GM23338 (cell line): Measurements from ENCODE around the gene TRIOBP. TPM values are rescaled to one million over a fixed set of nuclear protein-coding genes. Genes with fewer than 3 reads are reported as not detected.

Experiments
- ATAC-seq: fragments of 200-7000 bp; cut with Tn5 transposase; 3 replicates; pipeline ENCODE4 v1.9.1; 2020
- DNase-seq: peaks from one replicate; pipeline ENCODE4 v3.0.0-alpha.2; 2015; ENCODE audit warnings: low spot score
- H2AFZ ChIP-seq: fragments of 200-600 bp; sonication (generic); 2 replicates; pipeline ENCODE4 v1.8.0; 2016; ENCODE audit warnings: antibody characterized with exemption, mild to moderate bottlenecking, moderate library complexity
- H3F3A ChIP-seq: fragments of 200-600 bp; sonication (generic); replicated peaks from 2 replicates; pipeline ENCODE4 v1.8.0; 2017; ENCODE audit warnings: antibody characterized with exemption, mixed run types, low read depth
- H3K27ac ChIP-seq: fragments of 200-600 bp; sonication (generic); 2 replicates; pipeline ENCODE4 v1.6.1; 2016; ENCODE audit warnings: low read depth
- H3K27me3 ChIP-seq: fragments of 200-600 bp; sonication (generic); 2 replicates; pipeline ENCODE4 v1.8.0; 2016; ENCODE audit warnings: mild to moderate bottlenecking, mixed run types, moderate library complexity; ENCODE audit not compliant: insufficient read depth
- H3K36me3 ChIP-seq: fragments of 200-600 bp; sonication (generic); 2 replicates; pipeline ENCODE4 v1.8.0; 2016; ENCODE audit warnings: mild to moderate bottlenecking; ENCODE audit not compliant: insufficient read depth
- H3K4me1 ChIP-seq: fragments of 200-600 bp; sonication (generic); 2 replicates; pipeline ENCODE4 v1.8.0; 2016; ENCODE audit warnings: mild to moderate bottlenecking, moderate library complexity; ENCODE audit not compliant: insufficient read depth
- H3K4me2 ChIP-seq: fragments of 200-600 bp; sonication (generic); 2 replicates; pipeline ENCODE4 v1.7.1; 2017; ENCODE audit warnings: mixed run types
- H3K4me3 ChIP-seq: fragments of 200-600 bp; sonication (generic); 2 replicates; pipeline ENCODE4 v1.6.1; 2016; ENCODE audit warnings: mixed run types
- H3K79me2 ChIP-seq: fragments of 200-600 bp; sonication (generic); replicated peaks from 2 replicates; pipeline ENCODE4 v1.8.0; 2017; ENCODE audit warnings: mild to moderate bottlenecking; ENCODE audit not compliant: insufficient read depth
- H3K9me2 ChIP-seq: fragments of 200-600 bp; sonication (generic); 2 replicates; pipeline ENCODE4 v1.8.0; 2017; ENCODE audit not compliant: insufficient read depth
- H4K20me1 ChIP-seq: fragments of 200-600 bp; sonication (generic); replicated peaks from 2 replicates; pipeline ENCODE4 v1.8.0; 2017; ENCODE audit warnings: mild to moderate bottlenecking; ENCODE audit not compliant: insufficient read depth
- H3K27ac Mint-ChIP-seq: 2 replicates; pipeline ENCODE4 v1.8.0; 2020; ENCODE audit warnings: inconsistent platforms, mild to moderate bottlenecking, moderate library complexity, mixed read lengths
- H3K27me3 Mint-ChIP-seq: 3 replicates; pipeline ENCODE4 v1.8.0; 2022; ENCODE audit warnings: low read depth, mild to moderate bottlenecking, moderate library complexity, mixed read lengths, inconsistent platforms; ENCODE audit not compliant: insufficient read depth, poor library complexity
- H3K36me3 Mint-ChIP-seq: 3 replicates; pipeline ENCODE4 v1.8.0; 2021; ENCODE audit warnings: low read depth, mild to moderate bottlenecking, inconsistent platforms, moderate library complexity, mixed read lengths
- H3K4me1 Mint-ChIP-seq: 3 replicates; pipeline ENCODE4 v1.8.0; 2020; ENCODE audit warnings: mild to moderate bottlenecking, inconsistent platforms, mixed read lengths
- H3K4me3 Mint-ChIP-seq: 3 replicates; pipeline ENCODE4 v1.8.0; 2021; ENCODE audit warnings: moderate library complexity, mild to moderate bottlenecking, inconsistent platforms, mixed read lengths
- H3K9me3 Mint-ChIP-seq: 3 replicates; pipeline ENCODE4 v1.8.0; 2020; ENCODE audit warnings: moderate library complexity, mild to moderate bottlenecking, inconsistent platforms, mixed read lengths
- CTCF ChIP-seq, 2 experiments: fragments of 200-600 bp in 1 of 2; sonication (generic) in 1 of 2; conservative IDR thresholded peaks; 2 replicates each; pipeline versions ENCODE4 v1.5.1 to v1.6.1; 2016 to 2017; ENCODE audit warnings: antibody characterized with exemption in 2 of 2, low read depth in 2 of 2, mild to moderate bottlenecking in 2 of 2, moderate library complexity in 1 of 2
- EZH2 ChIP-seq: fragments of 200-600 bp; sonication (generic); IDR thresholded peaks from one replicate; pipeline ENCODE4 v1.8.0; 2017; ENCODE audit warnings: antibody characterized with exemption, mild to moderate bottlenecking, low read depth; ENCODE audit not compliant: unreplicated experiment
- EZH2phosphoT487 ChIP-seq: fragments of 200-600 bp; sonication (generic); IDR thresholded peaks from one replicate; pipeline ENCODE4 v1.8.1; 2018; ENCODE audit warnings: antibody characterized with exemption; ENCODE audit not compliant: unreplicated experiment
- NANOG ChIP-seq: IDR thresholded peaks from 2 replicates; pipeline ENCODE4 v1.6.1; 2016; ENCODE audit warnings: antibody characterized with exemption, borderline replicate concordance
- POLR2AphosphoS5 ChIP-seq: IDR thresholded peaks from 2 replicates; pipeline ENCODE4 v1.6.1; 2016; ENCODE audit warnings: antibody characterized with exemption, low read depth
- polyA plus RNA-seq: library from polyadenylated mRNA; unstranded; fragments of >200 nt; fragmentation: Nextera tagmentation; extraction: Ambion mirVana; gene quantifications from 2 replicates; pipeline ENCODE4 v1.2.1, GENCODE V29; 2016
- total RNA-seq: library from RNA; depleted of rRNA; stranded (reverse); fragments of >200 nt; shearing (Covaris generic); gene quantifications from 2 replicates; pipeline ENCODE4 v1.2.3, GENCODE V29; 2014
- TF ChIP-seq, protein P1 (sequence below): fragments of 250-450 bp; sonication (Bioruptor Pico); IDR thresholded peaks from 2 replicates; pipeline ENCODE4 v1.5.0; 2020; ENCODE audit warnings: mild to moderate bottlenecking, moderate library complexity
- TF ChIP-seq, protein P2 (sequence below): IDR thresholded peaks from 2 replicates; pipeline ENCODE4 v1.6.1; 2016; ENCODE audit warnings: antibody characterized with exemption

Gene TRIOBP
- total and polyA plus RNA-seq, 2 experiments from 2014 or later = 21.4 to 48.4 TPM

DNA sequence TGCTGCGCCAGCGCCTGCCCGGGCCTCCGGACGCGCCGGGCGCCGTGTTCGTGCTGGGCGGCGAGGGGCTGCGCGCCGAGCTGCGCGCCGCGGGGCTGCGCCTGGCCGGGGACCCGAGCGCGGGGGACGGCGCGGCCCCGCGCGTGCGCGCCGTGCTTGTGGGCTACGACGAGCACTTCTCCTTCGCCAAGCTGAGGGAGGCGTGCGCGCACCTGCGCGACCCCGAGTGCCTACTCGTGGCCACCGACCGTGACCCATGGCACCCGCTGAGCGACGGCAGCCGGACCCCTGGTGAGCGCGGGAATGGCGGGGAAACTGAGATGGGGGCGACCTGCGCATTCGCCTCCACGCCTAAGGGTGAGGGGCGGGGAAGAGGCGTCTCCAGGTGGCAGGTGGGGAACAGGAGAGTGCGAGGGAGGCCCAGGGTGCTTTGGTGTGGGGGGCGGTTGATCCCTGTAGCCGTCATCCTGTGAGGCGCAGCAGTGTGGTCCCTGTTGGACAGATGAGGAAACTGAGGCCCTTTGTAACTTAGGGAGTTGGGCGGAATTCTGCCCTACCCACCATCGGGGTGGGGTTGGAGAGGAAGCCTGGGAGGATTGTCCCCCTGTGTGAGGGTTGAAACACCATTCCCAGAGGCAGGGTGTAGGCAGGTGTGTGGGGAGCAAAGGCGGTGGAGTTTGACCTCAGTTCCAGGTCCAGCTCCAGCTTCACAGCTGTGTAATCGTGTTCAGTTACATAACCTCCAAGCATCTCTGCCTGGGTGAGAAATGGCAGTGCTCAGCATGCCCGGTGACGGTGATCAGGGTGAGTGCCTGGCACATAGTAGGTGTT lies 37.6 kb upstream of the TRIOBP start (continued):
- TF ChIP-seq, protein P1, sequence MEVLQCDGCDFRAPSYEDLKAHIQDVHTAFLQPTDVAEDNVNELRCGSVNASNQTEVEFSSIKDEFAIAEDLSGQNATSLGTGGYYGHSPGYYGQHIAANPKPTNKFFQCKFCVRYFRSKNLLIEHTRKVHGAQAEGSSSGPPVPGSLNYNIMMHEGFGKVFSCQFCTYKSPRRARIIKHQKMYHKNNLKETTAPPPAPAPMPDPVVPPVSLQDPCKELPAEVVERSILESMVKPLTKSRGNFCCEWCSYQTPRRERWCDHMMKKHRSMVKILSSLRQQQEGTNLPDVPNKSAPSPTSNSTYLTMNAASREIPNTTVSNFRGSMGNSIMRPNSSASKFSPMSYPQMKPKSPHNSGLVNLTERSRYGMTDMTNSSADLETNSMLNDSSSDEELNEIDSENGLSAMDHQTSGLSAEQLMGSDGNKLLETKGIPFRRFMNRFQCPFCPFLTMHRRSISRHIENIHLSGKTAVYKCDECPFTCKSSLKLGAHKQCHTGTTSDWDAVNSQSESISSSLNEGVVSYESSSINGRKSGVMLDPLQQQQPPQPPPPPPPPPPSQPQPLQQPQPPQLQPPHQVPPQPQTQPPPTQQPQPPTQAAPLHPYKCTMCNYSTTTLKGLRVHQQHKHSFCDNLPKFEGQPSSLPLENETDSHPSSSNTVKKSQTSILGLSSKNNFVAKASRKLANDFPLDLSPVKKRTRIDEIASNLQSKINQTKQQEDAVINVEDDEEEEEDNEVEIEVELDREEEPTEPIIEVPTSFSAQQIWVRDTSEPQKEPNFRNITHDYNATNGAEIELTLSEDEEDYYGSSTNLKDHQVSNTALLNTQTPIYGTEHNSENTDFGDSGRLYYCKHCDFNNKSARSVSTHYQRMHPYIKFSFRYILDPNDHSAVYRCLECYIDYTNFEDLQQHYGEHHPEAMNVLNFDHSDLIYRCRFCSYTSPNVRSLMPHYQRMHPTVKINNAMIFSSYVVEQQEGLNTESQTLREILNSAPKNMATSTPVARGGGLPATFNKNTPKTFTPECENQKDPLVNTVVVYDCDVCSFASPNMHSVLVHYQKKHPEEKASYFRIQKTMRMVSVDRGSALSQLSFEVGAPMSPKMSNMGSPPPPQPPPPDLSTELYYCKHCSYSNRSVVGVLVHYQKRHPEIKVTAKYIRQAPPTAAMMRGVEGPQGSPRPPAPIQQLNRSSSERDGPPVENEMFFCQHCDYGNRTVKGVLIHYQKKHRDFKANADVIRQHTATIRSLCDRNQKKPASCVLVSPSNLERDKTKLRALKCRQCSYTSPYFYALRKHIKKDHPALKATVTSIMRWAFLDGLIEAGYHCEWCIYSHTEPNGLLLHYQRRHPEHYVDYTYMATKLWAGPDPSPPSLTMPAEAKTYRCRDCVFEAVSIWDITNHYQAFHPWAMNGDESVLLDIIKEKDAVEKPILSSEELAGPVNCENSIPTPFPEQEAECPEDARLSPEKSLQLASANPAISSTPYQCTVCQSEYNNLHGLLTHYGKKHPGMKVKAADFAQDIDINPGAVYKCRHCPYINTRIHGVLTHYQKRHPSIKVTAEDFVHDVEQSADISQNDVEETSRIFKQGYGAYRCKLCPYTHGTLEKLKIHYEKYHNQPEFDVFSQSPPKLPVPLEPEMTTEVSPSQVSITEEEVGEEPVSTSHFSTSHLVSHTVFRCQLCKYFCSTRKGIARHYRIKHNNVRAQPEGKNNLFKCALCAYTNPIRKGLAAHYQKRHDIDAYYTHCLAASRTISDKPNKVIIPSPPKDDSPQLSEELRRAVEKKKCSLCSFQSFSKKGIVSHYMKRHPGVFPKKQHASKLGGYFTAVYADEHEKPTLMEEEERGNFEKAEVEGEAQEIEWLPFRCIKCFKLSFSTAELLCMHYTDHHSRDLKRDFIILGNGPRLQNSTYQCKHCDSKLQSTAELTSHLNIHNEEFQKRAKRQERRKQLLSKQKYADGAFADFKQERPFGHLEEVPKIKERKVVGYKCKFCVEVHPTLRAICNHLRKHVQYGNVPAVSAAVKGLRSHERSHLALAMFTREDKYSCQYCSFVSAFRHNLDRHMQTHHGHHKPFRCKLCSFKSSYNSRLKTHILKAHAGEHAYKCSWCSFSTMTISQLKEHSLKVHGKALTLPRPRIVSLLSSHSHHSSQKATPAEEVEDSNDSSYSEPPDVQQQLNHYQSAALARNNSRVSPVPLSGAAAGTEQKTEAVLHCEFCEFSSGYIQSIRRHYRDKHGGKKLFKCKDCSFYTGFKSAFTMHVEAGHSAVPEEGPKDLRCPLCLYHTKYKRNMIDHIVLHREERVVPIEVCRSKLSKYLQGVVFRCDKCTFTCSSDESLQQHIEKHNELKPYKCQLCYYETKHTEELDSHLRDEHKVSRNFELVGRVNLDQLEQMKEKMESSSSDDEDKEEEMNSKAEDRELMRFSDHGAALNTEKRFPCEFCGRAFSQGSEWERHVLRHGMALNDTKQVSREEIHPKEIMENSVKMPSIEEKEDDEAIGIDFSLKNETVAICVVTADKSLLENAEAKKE (CRISPR knock-in tag) = no peak
- TF ChIP-seq EZH2 = no peak
- TF ChIP-seq CTCF (conservative IDR thresholded peaks at IDR 0.05; ENCODE audit: low read depth in 2 of 2) = no peak

GRCh38 chr22:37659897-37660708 lies 36.7 kb upstream of the TRIOBP start:
- DNase-seq (no peak), ATAC-seq (no peak)
- H3K27ac ChIP-seq = no peak overlapping the region
- peak overlapping the region; percentile 94 for H3K4me2 ChIP-seq
- Mint-ChIP-seq H3K27me3 (peaks cover 11% of the 10 kb centered on the region), H3K4me3 (peak overlapping the region; percentile 89), H3K36me3 (peaks cover 8% of the 10 kb centered on the region), H3K27ac (no peak overlapping the region), H3K4me1 (peaks cover 25% of the 10 kb centered on the region), H3K9me3 (no peaks in the 10 kb centered on the region; the same call in 2 of the 3 replicates)
- H3K27me3 ChIP-seq = no peaks in the 10 kb centered on the region
- H3K4me3 ChIP-seq = peak overlapping the region; percentile 78
- peaks cover 15% of the 10 kb centered on the region; the same call in 1 of the 2 replicates for H3F3A ChIP-seq
- H3K9me2 ChIP-seq = no peaks in the 10 kb centered on the region
- peaks cover 59% of the 10 kb centered on the region for H3K79me2 ChIP-seq
- no peaks in the 10 kb centered on the region for H3K36me3 ChIP-seq
- peaks cover 5% of the 10 kb centered on the region; the same call in 1 of the 2 replicates for H3K4me1 ChIP-seq
- H2AFZ ChIP-seq = no peak overlapping the region
- peaks cover 30% of the 10 kb centered on the region for H4K20me1 ChIP-seq
- no peak for TF ChIP-seq POLR2AphosphoS5
- TF ChIP-seq NANOG = no peak
- no peak for TF ChIP-seq EZH2phosphoT487
- TF ChIP-seq, protein P2, sequence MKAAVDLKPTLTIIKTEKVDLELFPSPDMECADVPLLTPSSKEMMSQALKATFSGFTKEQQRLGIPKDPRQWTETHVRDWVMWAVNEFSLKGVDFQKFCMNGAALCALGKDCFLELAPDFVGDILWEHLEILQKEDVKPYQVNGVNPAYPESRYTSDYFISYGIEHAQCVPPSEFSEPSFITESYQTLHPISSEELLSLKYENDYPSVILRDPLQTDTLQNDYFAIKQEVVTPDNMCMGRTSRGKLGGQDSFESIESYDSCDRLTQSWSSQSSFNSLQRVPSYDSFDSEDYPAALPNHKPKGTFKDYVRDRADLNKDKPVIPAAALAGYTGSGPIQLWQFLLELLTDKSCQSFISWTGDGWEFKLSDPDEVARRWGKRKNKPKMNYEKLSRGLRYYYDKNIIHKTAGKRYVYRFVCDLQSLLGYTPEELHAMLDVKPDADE = no peak
